ENCODE data around the gene CAMKK2. TPM values are rescaled to one million over a fixed set of nuclear protein-coding genes. Genes with fewer than 3 reads are reported as not detected.

CAMKK2 gene
- total and polyA plus RNA-seq, 9 of the 15 experiments (the other 6 are each of a cell fraction or from before 2014, with no cell fraction given): 4.3 to 32.0 (median 18.2) TPM

DNA sequence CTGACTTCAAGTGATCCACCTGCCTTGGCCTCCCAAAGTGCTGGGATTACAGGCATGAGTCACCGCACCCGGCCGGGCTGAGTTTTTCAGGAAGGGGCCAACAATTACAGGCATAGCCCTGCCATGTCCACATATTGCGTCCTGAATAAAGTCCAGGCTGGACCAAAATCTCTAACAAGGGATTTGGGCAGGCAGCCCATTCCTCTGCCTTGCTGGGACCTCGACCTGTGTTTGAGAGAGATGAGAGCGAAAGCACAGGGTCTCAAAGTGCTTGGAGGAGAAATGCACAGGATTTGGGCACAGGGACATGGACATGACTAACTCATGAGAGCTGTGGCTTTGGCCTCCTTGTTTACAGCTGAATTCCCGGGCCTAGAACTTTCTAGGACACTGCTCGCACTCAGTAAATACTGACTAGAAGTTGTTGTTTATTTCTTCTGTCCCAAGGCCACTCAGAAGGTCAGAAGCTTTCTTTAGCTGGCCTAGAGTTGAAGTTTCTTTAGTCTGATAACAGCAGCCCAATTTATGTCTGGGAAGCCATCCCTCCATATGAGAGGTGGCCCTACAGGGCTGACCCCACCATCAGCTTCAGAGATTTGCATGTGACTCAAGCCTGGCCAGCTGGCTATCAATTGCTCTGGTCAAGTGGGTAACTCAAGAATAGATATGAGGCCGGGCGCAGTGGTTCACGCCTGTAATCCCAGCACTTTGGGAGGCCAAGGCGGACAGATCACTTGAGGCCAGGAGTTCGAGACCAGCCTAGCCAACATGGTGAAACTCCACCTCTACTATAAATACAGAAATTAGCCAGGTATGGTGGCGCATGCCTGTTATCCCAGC, 11.7 kb downstream of the CAMKK2 start (continued):
- TF ChIP-seq, protein P1, sequence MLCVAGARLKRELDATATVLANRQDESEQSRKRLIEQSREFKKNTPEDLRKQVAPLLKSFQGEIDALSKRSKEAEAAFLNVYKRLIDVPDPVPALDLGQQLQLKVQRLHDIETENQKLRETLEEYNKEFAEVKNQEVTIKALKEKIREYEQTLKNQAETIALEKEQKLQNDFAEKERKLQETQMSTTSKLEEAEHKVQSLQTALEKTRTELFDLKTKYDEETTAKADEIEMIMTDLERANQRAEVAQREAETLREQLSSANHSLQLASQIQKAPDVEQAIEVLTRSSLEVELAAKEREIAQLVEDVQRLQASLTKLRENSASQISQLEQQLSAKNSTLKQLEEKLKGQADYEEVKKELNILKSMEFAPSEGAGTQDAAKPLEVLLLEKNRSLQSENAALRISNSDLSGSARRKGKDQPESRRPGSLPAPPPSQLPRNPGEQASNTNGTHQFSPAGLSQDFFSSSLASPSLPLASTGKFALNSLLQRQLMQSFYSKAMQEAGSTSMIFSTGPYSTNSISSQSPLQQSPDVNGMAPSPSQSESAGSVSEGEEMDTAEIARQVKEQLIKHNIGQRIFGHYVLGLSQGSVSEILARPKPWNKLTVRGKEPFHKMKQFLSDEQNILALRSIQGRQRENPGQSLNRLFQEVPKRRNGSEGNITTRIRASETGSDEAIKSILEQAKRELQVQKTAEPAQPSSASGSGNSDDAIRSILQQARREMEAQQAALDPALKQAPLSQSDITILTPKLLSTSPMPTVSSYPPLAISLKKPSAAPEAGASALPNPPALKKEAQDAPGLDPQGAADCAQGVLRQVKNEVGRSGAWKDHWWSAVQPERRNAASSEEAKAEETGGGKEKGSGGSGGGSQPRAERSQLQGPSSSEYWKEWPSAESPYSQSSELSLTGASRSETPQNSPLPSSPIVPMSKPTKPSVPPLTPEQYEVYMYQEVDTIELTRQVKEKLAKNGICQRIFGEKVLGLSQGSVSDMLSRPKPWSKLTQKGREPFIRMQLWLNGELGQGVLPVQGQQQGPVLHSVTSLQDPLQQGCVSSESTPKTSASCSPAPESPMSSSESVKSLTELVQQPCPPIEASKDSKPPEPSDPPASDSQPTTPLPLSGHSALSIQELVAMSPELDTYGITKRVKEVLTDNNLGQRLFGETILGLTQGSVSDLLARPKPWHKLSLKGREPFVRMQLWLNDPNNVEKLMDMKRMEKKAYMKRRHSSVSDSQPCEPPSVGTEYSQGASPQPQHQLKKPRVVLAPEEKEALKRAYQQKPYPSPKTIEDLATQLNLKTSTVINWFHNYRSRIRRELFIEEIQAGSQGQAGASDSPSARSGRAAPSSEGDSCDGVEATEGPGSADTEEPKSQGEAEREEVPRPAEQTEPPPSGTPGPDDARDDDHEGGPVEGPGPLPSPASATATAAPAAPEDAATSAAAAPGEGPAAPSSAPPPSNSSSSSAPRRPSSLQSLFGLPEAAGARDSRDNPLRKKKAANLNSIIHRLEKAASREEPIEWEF (CRISPR knock-in tag; IDR thresholded peaks at IDR 0.05): no peak
- TF ChIP-seq, protein P2, sequence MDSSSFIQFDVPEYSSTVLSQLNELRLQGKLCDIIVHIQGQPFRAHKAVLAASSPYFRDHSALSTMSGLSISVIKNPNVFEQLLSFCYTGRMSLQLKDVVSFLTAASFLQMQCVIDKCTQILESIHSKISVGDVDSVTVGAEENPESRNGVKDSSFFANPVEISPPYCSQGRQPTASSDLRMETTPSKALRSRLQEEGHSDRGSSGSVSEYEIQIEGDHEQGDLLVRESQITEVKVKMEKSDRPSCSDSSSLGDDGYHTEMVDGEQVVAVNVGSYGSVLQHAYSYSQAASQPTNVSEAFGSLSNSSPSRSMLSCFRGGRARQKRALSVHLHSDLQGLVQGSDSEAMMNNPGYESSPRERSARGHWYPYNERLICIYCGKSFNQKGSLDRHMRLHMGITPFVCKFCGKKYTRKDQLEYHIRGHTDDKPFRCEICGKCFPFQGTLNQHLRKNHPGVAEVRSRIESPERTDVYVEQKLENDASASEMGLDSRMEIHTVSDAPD (CRISPR knock-in tag; IDR thresholded peaks at IDR 0.05): no peak
- TF ChIP-seq, protein P3, sequence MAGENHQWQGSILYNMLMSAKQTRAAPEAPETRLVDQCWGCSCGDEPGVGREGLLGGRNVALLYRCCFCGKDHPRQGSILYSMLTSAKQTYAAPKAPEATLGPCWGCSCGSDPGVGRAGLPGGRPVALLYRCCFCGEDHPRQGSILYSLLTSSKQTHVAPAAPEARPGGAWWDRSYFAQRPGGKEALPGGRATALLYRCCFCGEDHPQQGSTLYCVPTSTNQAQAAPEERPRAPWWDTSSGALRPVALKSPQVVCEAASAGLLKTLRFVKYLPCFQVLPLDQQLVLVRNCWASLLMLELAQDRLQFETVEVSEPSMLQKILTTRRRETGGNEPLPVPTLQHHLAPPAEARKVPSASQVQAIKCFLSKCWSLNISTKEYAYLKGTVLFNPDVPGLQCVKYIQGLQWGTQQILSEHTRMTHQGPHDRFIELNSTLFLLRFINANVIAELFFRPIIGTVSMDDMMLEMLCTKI (IDR thresholded peaks at IDR 0.05; ENCODE audit: partially characterized antibody): no peak
- TF ChIP-seq ZZZ3 (IDR thresholded peaks at IDR 0.05) (no peak), CBFA2T3 (IDR thresholded peaks at IDR 0.05) (peak; percentile 42; the same call in 1 of the 2 replicates), KLF6 (CRISPR knock-in tag; IDR thresholded peaks at IDR 0.05; ENCODE audit: borderline replicate concordance) (no peak), MAZ (CRISPR knock-in tag; conservative IDR thresholded peaks at IDR 0.05 in 1 of 2, IDR thresholded peaks at IDR 0.05 in 1 of 2) (no peak), POLR2B (IDR thresholded peaks at IDR 0.05; ENCODE audit: low read depth, partially characterized antibody) (no peak)
- TF ChIP-seq, protein P4, sequence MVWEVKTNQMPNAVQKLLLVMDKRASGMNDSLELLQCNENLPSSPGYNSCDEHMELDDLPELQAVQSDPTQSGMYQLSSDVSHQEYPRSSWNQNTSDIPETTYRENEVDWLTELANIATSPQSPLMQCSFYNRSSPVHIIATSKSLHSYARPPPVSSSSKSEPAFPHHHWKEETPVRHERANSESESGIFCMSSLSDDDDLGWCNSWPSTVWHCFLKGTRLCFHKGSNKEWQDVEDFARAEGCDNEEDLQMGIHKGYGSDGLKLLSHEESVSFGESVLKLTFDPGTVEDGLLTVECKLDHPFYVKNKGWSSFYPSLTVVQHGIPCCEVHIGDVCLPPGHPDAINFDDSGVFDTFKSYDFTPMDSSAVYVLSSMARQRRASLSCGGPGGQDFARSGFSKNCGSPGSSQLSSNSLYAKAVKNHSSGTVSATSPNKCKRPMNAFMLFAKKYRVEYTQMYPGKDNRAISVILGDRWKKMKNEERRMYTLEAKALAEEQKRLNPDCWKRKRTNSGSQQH (CRISPR knock-in tag; IDR thresholded peaks at IDR 0.05): no peak
- TF ChIP-seq, protein P5, sequence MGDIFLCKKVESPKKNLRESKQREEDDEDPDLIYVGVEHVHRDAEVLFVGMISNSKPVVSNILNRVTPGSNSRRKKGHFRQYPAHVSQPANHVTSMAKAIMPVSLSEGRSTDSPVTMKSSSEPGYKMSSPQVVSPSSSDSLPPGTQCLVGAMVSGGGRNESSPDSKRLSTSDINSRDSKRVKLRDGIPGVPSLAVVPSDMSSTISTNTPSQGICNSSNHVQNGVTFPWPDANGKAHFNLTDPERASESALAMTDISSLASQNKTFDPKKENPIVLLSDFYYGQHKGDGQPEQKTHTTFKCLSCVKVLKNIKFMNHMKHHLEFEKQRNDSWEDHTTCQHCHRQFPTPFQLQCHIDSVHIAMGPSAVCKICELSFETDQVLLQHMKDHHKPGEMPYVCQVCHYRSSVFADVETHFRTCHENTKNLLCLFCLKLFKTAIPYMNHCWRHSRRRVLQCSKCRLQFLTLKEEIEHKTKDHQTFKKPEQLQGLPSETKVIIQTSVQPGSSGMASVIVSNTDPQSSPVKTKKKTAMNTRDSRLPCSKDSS (IDR thresholded peaks at IDR 0.05; ENCODE audit: low read depth, partially characterized antibody): no peak

Data from K562 (cell line).